GM12878 (cell line): ENCODE measurements around the gene MESP2.

ENCODE experiments used
- BACH1 ChIP-seq: fragments of 450-650 bp; IDR thresholded peaks from 2 replicates; pipeline ENCODE4 v1.6.1; 2017; ENCODE audit warnings: mild to moderate bottlenecking, borderline replicate concordance
- BRCA1 ChIP-seq: IDR thresholded peaks from 2 replicates; pipeline ENCODE4 v1.6.1; 2011; ENCODE audit warnings: low read depth, low read length, improper control_type of control experiment
- CTCF ChIP-seq, 3 experiments: IDR thresholded peaks in 2 of 3; conservative IDR thresholded peaks in 1 of 3; 2 replicates each; pipeline ENCODE4 v1.5.1; 2011; ENCODE audit warnings: low read depth in 3 of 3, low read length in 3 of 3, mild to moderate bottlenecking in 3 of 3, control low read depth in 2 of 3, moderate library complexity in 2 of 3, inconsistent platforms in 1 of 3, mixed read lengths in 1 of 3; ENCODE audit not compliant: control insufficient read depth in 2 of 3, insufficient read depth in 1 of 3; ENCODE audit errors: extremely low read depth in 1 of 3
- ELK1 ChIP-seq: IDR thresholded peaks from 2 replicates; pipeline ENCODE4 v1.6.1; 2012; ENCODE audit warnings: low read depth, low read length, improper control_type of control experiment
- EP300 ChIP-seq, 2 experiments: fragments of 150-350 bp in 1 of 2; IDR thresholded peaks; 2 replicates each; pipeline ENCODE4 v1.6.1; 2011 to 2012; ENCODE audit warnings: low read depth in 2 of 2, low read length in 2 of 2, borderline replicate concordance in 1 of 2, improper control_type of control experiment in 1 of 2, inconsistent platforms in 1 of 2; ENCODE audit not compliant: control insufficient read depth in 1 of 2
- EZH2 ChIP-seq: IDR thresholded peaks from 2 replicates; pipeline ENCODE4 v1.6.1; 2012; ENCODE audit warnings: low read depth, mild to moderate bottlenecking, control low read depth, inconsistent platforms, low read length, borderline replicate concordance; ENCODE audit not compliant: control insufficient read depth
- GABPA ChIP-seq: IDR thresholded peaks from 2 replicates; pipeline ENCODE4 v1.6.1; 2014; ENCODE audit warnings: antibody characterized with exemption, low read depth, mild to moderate bottlenecking, inconsistent platforms
- MXI1 ChIP-seq: fragments of 150-350 bp; IDR thresholded peaks from 2 replicates; pipeline ENCODE4 v1.6.1; 2011; ENCODE audit warnings: low read depth, mild to moderate bottlenecking, inconsistent platforms, low read length, improper control_type of control experiment
- NBN ChIP-seq: fragments of 450-650 bp; IDR thresholded peaks from 2 replicates; pipeline ENCODE4 v1.6.1; 2016
- POLR2A ChIP-seq: IDR thresholded peaks from 2 replicates; pipeline ENCODE4 v1.6.1; 2011; ENCODE audit warnings: low read depth, mild to moderate bottlenecking, low read length
- POLR2AphosphoS5 ChIP-seq: IDR thresholded peaks from 2 replicates; pipeline ENCODE4 v1.6.1; 2011; ENCODE audit warnings: mild to moderate bottlenecking, low read length, inconsistent platforms
- ZZZ3 ChIP-seq: IDR thresholded peaks from 2 replicates; pipeline ENCODE4 v1.6.1; 2011; ENCODE audit warnings: low read depth; ENCODE audit not compliant: control insufficient read depth, insufficient read length
- TF ChIP-seq, protein P1 (sequence below): fragments of 450-650 bp; IDR thresholded peaks from 2 replicates; pipeline ENCODE4 v1.6.1; 2016; ENCODE audit warnings: mild to moderate bottlenecking
- TF ChIP-seq, protein P2 (sequence below): fragments of 450-650 bp; IDR thresholded peaks from 2 replicates; pipeline ENCODE4 v1.6.1; 2017; ENCODE audit warnings: low read depth, mild to moderate bottlenecking, moderate library complexity

- TF ChIP-seq CTCF (IDR thresholded peaks at IDR 0.05 in 2 of 3, conservative IDR thresholded peaks at IDR 0.05 in 1 of 3; ENCODE audit: control insufficient read depth in 2 of 3, extremely low read depth in 1 of 3, insufficient read depth in 1 of 3, low read depth in 3 of 3, low read length in 3 of 3) (no peak), BRCA1 (no peak), GABPA (no peak), BACH1 (no peak), POLR2A (no peak), ELK1 (no peak), MXI1 (no peak), NBN (no peak), EZH2 (no peak), POLR2AphosphoS5 (no peak), ZZZ3 (no peak), EP300 (IDR thresholded peaks at IDR 0.05; ENCODE audit: borderline replicate concordance in 1 of 2, control insufficient read depth in 1 of 2, low read depth in 2 of 2, low read length in 2 of 2) (no peak)
- TF ChIP-seq, protein P1, sequence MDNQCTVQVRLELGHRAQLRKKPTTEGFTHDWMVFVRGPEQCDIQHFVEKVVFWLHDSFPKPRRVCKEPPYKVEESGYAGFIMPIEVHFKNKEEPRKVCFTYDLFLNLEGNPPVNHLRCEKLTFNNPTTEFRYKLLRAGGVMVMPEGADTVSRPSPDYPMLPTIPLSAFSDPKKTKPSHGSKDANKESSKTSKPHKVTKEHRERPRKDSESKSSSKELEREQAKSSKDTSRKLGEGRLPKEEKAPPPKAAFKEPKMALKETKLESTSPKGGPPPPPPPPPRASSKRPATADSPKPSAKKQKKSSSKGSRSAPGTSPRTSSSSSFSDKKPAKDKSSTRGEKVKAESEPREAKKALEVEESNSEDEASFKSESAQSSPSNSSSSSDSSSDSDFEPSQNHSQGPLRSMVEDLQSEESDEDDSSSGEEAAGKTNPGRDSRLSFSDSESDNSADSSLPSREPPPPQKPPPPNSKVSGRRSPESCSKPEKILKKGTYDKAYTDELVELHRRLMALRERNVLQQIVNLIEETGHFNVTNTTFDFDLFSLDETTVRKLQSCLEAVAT: no peak
- TF ChIP-seq, protein P2, sequence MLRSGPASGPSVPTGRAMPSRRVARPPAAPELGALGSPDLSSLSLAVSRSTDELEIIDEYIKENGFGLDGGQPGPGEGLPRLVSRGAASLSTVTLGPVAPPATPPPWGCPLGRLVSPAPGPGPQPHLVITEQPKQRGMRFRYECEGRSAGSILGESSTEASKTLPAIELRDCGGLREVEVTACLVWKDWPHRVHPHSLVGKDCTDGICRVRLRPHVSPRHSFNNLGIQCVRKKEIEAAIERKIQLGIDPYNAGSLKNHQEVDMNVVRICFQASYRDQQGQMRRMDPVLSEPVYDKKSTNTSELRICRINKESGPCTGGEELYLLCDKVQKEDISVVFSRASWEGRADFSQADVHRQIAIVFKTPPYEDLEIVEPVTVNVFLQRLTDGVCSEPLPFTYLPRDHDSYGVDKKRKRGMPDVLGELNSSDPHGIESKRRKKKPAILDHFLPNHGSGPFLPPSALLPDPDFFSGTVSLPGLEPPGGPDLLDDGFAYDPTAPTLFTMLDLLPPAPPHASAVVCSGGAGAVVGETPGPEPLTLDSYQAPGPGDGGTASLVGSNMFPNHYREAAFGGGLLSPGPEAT: no peak
Observed at GRCh38 chr15:89820666-89821611, 44.8 kb downstream of the MESP2 start.
